Muscle of back (tissue), 13 donors: ENCODE measurements around the gene HOXC4. TPM values are rescaled to one million over a fixed set of nuclear protein-coding genes. Genes with fewer than 3 reads are reported as not detected.

Experiments used
- DNase-seq, 3 donors: peaks; one replicate each; pipeline versions ENCODE4 v3.0.0 to v3.0.0-alpha.2; 2013
- long read RNA-seq, 9 donors: transcript quantifications; one replicate each; lab custom pipeline, GENCODE V29; 2026
- polyA plus RNA-seq, 10 donors: library from polyadenylated mRNA; unstranded; fragments of 120-200 nt; gene quantifications; one replicate each; pipeline ENCODE4 v1.2.1, GENCODE V29; 2013; ENCODE audit not compliant: insufficient read length in 10 of 10

Gene HOXC4
- 10 to 100 TPM; 17.4 to 26.2 (median 20.8) TPM for polyA plus RNA-seq
- long read RNA-seq, donor 1, partial matches to known transcripts: 0 of 4 reads
- long read RNA-seq, donor 1, other reads (novel, unspliced or antisense): 0 of 4 reads
- long read RNA-seq, donor 2, partial matches to known transcripts: 6 of 9 reads
- long read RNA-seq, donor 2, other reads (novel, unspliced or antisense): 0 of 9 reads
- long read RNA-seq, donor 3: 0 reads
- long read RNA-seq, donor 4, partial matches to known transcripts: 0 of 5 reads
- long read RNA-seq, donor 4, other reads (novel, unspliced or antisense): 0 of 5 reads
- long read RNA-seq, donor 5, transcript HOXC4-202 (2 exons, 1,666 nt): major isoform, 12 of 14 reads
- long read RNA-seq, donor 5, partial matches to known transcripts: 0 of 14 reads
- long read RNA-seq, donor 5, other reads (novel, unspliced or antisense): 0 of 14 reads
- long read RNA-seq, donor 6, transcript HOXC4-202 (2 exons, 1,666 nt): major isoform, 8 of 8 reads
- long read RNA-seq, donor 6, partial matches to known transcripts: 0 of 8 reads
- long read RNA-seq, donor 6, other reads (novel, unspliced or antisense): 0 of 8 reads
- long read RNA-seq, donor 7, partial matches to known transcripts: 14 of 15 reads
- long read RNA-seq, donor 7, other reads (novel, unspliced or antisense): 0 of 15 reads
- long read RNA-seq, donor 8, partial matches to known transcripts: 0 of 1 reads
- long read RNA-seq, donor 8, other reads (novel, unspliced or antisense): 0 of 1 reads
- long read RNA-seq, donor 9: 0 reads

DNA sequence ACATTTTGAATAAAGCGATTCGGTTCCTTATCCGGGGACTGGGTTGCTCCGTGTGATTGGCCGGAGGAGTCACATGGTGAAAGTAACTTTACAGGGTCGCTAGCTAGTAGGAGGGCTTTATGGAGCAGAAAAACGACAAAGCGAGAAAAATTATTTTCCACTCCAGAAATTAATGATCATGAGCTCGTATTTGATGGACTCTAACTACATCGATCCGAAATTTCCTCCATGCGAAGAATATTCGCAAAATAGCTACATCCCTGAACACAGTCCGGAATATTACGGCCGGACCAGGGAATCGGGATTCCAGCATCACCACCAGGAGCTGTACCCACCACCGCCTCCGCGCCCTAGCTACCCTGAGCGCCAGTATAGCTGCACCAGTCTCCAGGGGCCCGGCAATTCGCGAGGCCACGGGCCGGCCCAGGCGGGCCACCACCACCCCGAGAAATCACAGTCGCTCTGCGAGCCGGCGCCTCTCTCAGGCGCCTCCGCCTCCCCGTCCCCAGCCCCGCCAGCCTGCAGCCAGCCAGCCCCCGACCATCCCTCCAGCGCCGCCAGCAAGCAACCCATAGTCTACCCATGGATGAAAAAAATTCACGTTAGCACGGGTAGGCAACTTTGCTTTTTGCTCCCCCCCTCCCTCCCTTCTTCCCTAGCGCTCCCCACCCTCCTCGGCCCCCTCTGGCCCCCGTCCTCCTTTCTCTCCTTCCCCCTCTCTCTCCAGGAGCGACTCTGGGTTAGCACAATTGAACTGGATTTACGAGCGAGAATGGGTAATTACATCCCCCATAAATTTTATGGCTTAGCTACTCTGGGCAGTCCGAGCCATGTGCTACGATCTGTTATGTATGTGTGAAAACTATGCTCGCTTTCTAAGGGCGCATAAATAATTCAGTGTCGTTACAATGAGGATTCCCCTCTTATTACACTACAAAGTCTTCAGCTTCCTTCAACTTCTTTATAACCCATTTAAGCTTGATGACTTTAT is at the start of gene HOXC4:
Gene HOXC4, plus strand, starts transcription at position 85 of the 991 bp plus-strand sequence. Its CDS starts 88 bp downstream, at position 173.
- DNase-seq: peak in 2 of 3 donors; percentile 63 to 72

DNA sequence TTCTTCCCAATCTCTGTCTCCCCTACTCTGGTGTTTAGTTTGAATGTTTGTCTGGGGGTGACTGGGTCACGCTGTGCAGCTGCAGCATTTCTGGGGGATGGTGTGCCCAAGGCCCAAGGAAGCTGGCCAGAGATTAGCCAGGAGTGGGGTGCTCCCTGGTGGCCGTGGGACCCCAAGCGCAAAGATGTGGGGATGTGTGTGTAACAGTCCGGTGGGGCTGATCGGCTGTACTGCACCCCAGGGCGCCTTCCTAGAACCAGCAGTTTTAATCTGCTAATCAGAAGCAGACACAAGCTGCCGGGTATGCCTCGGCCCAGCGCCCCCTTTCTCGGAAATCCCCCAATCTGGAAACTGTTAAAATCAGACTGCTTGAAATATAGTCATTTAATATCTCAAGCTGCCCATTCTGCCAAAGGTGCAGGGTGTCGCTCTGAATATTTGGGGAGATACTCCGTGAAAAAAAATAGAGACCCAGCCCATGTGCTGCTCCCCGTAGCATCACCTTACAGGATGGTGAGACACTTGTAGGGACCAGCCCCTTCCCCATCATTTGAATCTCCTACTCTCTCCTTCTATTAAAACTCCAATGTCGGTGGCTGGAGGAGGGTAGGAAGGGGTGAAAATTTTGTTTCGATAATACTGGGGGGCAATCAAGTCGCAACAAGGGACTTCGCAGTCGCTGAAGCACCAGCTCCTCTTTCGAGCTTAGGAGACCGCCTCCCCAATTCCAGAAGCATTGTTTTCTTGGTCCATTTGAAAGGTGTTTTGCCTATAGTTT is 49.4 kb upstream of the HOXC4 start:
- DNase-seq: no peak

DNA sequence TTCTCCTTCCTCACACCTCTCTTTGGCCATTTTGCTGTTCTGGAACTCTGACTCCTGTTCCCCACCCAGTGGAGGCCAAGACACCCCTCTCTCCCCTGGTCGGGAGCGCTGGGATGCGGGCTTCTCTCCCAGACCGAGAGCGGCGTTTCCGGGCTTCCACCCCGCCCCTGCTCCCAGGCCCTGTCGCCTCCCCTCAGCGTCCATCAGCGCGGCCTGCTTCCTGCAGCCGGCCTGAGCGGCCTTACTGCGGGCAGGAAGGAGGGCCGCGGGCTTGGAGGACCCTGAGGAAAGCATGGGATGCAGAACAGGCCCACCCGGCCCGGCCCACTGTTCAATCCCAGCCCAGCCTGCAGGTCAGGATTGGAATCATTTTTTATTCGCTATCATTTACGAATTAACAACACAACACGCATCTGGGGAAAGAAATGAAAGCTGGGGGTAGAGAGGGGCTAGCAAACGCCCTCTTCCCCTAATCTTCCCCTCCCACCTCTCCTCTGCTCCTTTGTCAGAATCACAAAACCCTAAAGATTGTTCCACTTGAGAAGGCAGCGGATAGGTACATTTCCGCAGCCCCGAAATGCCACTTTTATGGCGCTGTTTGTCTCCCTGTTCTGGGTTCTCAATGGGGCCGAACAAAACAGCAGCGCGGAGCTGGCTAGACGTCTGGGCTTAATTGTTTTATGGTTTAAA is 48.6 kb upstream of the HOXC4 start:
- peak in 1 of 3 donors; percentile 89 for DNase-seq

DNA sequence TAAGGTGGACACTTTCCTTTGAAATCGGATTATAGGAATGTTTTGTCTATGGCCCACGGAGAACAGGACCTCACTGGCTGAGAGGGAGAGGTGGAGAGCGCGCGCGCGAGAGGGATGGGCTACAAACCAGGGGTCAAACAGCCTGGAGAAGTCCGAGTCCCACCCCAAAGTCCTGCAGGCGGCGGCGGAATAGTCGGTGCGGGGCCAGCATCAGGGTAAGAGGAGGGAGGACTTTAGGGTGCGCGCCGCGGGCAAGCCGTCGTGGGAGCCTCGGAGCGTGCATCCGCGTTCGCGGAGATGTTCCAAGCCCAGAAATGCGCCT is 48.1 kb upstream of the HOXC4 start:
- DNase-seq: peak in 1 of 3 donors; percentile 74

DNA sequence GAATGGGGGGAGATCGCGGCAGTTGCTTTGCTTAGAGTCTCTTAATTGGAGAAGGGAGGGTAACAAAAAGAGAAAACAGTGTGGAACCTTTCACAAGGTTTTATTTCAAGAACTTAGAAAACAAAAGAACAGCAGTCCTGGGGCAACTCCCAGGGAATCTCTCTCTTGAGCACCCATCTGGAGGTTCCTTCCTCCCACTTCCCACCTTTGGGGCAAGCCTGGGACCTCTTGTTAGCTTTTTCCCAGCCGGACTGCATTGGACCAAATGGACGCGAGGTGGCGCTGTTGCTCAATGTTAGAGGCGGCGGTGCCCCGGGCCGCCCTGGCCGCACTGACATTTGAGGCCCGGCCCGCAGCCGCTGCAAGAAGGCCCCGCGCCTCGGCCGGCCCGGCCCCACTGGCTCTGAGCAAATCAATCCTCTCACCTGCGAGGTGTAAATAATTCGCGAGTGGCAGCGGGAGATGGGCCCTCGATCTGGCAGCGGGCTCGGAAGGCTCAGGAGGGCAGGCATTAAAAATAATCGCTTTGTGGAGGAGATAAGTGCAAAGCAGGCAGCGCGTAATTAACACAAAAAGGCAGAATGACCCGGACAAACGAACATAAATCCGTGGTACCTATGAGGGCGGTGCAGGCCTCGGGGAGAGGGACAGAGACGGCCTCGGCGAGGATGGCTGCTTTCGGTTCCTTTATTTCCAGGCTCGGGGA is 47.6 kb upstream of the HOXC4 start:
- peak; percentile 86 to 96 (median 90) for DNase-seq

DNA sequence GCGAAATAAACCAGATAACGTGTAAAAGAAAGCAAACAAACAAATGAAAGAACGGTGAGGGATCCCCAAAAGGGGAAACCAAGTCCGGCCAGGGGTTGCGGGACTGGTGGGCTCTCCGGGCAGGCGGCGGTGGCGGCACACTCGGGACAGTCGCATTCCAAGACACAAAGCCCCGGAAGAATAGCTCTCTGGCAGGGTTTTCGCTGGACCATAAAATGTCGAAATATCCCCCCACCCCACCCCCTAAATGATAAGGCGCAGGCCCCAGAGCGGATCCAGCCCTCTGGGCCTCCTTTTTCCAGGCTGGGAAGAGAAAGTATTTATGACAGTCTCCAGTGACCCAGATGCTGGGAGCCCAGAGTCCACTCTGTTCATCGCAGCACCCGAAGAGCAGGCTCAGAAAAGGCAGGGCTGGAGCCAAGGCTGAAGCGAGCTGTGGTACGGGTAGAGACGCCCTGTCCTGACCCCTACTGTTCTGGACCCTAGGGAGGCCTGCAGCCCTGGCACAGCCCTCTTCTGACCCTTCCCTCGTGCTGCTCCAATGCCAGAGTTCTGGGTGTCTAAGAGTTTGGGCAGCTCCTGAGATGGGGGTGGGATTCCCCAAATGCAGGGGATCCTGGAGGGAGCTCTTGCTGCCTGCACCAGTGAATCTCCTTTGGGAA is 46.9 kb upstream of the HOXC4 start:
- DNase-seq: no peak

DNA sequence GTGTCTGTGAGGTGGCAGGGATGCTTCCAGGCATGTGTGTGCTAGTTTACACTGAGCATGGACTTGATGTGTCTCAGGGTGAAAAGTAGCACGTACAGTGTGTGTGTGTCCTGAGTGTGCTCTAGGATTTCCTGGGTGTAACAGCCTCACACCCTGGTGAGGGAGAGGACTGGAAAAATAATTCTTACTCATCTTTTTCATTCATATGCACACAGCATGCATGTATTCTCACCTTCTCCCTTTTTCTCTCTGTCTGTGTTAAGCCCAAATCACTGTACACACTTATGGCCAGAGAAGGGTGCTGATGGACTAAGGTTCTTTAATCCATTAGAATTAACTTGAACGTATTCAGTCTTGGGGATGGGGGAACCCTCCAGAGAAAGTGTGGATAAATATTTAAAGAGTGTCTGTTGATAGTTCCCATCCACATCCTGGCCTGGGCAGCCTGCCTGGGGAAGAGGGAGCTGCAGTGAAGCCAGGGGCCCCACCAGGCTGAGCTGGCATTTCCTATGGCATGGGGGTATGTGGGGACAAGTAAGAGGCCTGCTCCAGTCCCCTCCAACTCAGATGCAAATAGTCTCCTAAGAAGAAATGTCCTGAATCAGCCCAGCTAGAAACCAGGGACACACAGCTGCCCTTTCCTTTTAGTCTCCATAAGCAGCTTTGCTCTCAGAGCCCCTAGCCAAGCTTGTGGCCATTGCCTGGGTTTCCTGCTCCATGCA is 45.9 kb upstream of the HOXC4 start:
- no peak for DNase-seq

DNA sequence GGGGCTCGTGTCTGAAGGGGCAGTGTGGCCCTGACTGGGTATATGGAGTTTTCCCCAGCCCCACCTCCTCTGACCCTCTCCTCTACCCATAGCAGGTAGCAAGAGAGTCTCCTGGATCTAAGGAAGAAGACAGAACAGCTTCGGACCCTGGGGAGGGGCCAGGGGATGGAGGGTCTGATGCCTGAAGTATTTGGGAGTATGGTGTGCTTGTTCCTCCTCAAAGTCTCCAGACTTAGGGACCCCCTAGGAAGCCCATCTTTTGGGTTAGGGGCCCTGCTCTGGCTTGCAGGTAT is 45.4 kb upstream of the HOXC4 start:
- DNase-seq: no peak

DNA sequence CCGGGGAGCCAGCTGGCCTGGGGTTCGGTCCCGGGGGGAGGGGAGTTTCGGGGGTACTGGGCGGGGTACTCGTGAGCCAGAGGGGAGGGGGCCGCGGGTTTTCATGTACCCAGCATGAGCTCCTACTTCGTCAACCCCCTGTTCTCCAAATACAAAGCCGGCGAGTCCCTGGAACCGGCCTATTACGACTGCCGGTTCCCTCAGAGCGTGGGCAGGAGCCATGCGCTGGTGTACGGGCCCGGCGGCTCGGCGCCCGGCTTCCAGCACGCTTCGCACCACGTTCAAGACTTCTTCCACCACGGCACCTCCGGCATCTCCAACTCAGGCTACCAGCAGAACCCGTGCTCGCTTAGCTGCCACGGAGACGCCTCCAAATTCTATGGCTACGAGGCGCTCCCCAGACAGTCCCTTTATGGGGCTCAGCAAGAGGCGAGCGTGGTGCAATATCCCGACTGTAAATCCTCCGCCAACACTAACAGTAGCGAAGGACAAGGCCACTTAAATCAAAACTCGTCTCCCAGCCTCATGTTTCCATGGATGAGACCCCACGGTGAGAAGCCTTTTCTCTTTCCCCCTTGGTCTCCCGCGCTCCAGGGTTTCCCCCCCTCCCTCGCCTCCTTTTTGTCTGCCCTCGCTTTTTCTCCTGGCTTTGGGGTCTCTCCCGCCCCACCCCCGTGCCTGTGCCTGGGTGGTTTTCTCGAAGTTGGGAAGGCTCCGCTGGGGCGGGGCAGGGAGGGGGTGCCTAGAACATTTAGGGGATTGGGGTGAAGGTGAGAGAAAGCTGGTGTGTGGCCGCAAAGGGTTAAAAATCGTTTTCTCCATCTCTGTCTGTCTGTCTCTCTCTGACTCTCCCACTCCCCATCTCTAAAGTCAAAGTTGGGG is 44.2 kb upstream of the HOXC4 start:
- DNase-seq: peak in 1 of 3 donors; percentile 69

DNA sequence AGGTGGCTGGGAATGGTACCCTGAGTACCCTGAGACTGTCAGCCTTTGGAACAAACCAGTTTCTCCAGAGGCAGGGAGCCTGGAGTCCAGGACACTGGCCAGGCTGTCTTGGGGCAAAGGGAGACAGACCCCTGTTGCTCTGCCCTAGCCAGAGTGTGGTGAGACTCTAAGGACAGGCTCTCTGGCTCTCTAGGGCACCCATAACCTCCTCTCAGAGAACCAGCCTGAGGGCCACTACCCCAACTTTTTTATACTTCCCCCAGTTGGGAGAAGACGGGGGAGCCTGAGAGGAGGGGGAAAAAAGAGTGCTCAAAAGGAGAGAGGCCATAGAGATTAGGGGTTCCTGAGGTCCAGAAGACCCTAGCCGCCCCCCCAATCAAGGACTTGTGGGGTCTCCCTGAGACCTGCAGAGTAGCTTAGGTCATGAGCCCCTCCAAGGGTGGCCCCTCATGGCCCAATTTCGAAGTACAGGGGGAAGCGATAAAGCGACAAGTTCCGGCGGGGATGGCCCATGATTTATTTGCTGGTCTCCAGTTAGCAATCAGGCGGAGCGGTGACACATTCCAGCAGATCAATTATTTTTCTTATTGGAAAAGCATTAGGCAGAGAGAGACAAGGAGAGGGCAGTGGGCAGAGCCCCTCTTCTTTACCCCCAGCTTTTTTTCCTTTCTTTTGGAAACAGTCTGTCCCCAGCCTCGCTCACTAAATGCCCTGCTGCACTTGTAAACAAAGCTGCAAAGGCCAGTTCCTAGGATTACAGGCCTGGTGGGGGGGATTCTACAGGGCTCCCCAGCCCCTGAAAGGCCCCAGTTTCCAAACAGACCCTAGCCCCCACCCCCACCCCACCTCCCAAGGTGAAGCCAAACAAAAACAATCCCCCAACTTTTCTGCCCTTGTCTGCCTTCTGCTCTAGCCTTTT is 43.3 kb upstream of the HOXC4 start:
- DNase-seq: no peak

DNA sequence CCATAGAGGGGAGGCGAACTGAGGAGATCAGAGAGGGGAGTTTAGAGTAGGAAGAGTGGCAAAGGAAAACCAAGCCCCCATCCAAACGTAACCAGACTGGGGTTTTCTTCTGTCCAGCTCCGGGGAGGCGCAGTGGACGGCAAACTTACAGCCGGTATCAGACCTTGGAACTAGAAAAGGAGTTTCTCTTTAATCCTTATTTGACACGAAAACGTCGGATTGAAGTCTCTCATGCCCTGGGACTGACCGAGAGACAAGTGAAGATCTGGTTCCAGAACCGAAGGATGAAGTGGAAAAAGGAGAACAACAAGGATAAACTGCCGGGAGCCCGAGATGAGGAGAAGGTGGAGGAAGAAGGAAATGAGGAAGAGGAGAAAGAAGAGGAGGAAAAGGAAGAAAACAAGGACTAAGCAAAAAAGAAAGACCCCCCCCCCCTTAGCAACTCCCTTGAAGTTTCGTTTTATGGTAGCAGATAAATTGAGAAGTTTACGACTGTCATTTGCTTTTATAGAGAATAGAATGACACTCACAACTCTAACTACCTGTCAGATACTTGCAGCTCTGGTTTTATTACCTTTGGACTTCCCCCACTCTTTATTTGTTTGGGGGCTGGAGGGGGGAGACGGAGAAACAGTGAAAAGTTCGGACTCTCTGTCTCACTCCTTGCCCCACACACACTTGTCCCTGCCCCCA is 42.5 kb upstream of the HOXC4 start:
- DNase-seq: no peak

DNA sequence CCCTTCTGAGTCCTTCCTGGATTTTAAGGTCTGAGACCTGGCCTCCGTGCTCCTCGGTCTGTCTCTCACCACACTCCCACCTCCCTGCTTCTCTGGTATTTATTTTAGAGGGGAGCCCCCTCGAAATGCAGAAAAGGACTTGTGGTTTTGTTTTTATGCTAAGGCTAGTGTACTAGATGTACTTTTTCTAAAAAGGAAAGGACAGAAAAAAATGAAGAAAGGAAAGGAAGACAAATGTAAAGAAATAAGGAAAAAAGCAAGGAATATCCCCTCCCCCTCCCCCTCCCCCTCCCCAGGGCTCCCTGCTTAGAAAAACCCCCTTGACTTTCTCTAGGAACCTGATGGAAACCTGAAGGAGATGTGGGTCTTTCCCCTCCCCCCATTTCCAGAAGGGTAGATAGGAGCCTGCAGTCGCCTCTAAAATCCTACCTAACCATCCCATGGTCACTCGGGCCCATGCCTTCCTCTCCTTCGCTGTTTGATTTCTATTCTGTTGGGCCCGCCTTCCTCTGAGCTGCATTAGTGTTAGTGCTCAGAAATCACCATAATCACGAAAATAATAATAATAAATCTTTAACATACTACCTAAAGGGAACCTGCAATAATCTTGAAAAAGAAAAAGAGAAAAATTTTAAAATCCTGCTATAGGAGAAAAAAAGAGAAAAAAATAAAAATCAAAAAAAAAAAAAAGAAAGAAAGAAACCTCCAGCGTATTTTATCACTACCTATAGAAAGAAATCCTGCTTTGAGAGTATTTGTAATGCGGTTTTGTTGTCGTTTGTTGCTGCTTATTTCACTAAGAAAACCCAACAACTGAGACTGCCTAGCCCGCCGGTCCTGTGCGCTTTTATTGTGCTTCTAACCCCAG is 41.7 kb upstream of the HOXC4 start:
- DNase-seq: no peak

DNA sequence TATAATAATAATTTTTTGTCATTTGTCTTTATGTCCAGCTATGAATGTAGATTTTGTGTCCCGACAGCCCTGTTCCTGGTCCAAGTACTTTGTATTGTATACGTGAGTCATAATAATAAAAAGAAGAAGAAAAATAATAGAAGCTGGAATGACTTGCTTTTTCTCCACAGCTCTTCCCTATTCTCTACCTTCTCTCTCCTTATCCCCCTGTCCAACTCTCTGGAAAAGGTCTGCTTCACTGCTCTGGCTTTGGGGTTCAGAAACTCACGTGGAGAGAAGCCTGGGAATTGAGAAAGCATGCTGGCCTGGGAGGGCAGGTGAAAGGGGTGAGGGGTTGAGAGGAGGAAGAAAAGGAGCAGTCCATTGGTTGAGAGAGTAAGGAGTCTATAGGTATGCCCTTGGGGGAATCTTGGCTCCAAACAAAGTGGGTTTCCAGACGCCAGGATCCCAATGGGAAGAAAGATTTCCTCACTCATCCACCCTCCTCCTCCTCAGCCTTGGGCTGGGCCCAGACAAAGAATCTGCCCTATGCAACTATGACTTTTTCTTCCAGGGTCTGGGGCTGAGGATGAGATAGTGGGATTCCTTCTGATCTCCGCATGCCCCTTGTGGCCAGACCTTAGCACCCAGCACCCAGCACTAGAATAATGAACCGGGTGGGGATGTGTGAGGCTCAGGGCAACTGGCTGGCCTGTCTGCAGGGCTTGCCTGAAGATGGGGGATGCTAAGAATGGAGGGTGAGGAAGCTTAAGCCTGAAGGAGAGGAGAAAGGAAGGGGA is 40.8 kb upstream of the HOXC4 start:
- no peak for DNase-seq
